Central memory CD8-positive, alpha-beta T cell (primary cell): ENCODE data around the gene AK2.
"Not testable (repeated sequence)": the region's sequence is repeated elsewhere in the genome, so short reads cannot be mapped to it uniquely, and the experiment has no call there.

Experiments used
- ATAC-seq: fragments of 150-1000 bp; cut with Tn5 transposase; replicated peaks from 2 replicates; pipeline ENCODE4 v1.10.0; 2022; ENCODE audit warnings: mild to moderate bottlenecking, moderate FRiP score, moderate number of reproducible peaks; ENCODE audit not compliant: poor library complexity, severe bottlenecking; ENCODE audit errors: extremely low read depth
- DNase-seq, 2 donors: peaks; one replicate each; pipeline ENCODE4 v3.0.0; 2021; ENCODE audit warnings: low spot score in 2 of 2
- H3K27ac Mint-ChIP-seq: one replicate; pipeline ENCODE4 v1.8.0; 2022; ENCODE audit warnings: low read depth, mild to moderate bottlenecking, moderate library complexity, mixed read lengths
- H3K27me3 Mint-ChIP-seq: one replicate; pipeline ENCODE4 v1.8.0; 2022; ENCODE audit warnings: mixed read lengths
- H3K36me3 Mint-ChIP-seq: one replicate; pipeline ENCODE4 v1.8.0; 2022; ENCODE audit warnings: mild to moderate bottlenecking, moderate library complexity, mixed read lengths; ENCODE audit not compliant: insufficient read depth
- H3K4me1 Mint-ChIP-seq: one replicate; pipeline ENCODE4 v1.8.0; 2022; ENCODE audit warnings: mixed read lengths
- H3K4me3 Mint-ChIP-seq: one replicate; pipeline ENCODE4 v1.8.0; 2022; ENCODE audit warnings: mild to moderate bottlenecking, moderate library complexity, mixed read lengths
- H3K9me3 Mint-ChIP-seq: one replicate; pipeline ENCODE4 v1.8.0; 2022; ENCODE audit warnings: mixed read lengths

Gene AK2

GRCh38 chr1:33047839-33048305, 11.2 kb upstream of the AK2 start:
- H3K4me1 Mint-ChIP-seq, result peaks cover 20% of the 10 kb centered on the region
- DNase-seq (no peak), ATAC-seq (no peak)
- no peaks in the 10 kb centered on the region for H3K9me3 Mint-ChIP-seq
- no peak overlapping the region for H3K27ac Mint-ChIP-seq
- H3K27me3 Mint-ChIP-seq, result no peaks in the 10 kb centered on the region
- H3K4me3 Mint-ChIP-seq, result no peak overlapping the region
- no peaks in the 10 kb centered on the region for H3K36me3 Mint-ChIP-seq

- ATAC-seq, result no peak
- H3K4me3 Mint-ChIP-seq, result no peak overlapping the region
- no peaks in the 10 kb centered on the region for H3K9me3 Mint-ChIP-seq
- H3K4me1 Mint-ChIP-seq, result peaks cover 20% of the 10 kb centered on the region
- no peak overlapping the region for H3K27ac Mint-ChIP-seq
- no peaks in the 10 kb centered on the region for H3K27me3 Mint-ChIP-seq
- no peak for DNase-seq
- no peaks in the 10 kb centered on the region for H3K36me3 Mint-ChIP-seq
These were observed 10.6 kb upstream of the AK2 start for GRCh38 chr1:33047290-33047689.

GRCh38 chr1:33046234-33046633, 9.6 kb upstream of the AK2 start:
- H3K4me1 Mint-ChIP-seq, result peaks cover 20% of the 10 kb centered on the region
- peak overlapping the region; percentile 82 for H3K27ac Mint-ChIP-seq
- H3K4me3 Mint-ChIP-seq, DNase-seq, H3K27me3 Mint-ChIP-seq, ATAC-seq, H3K36me3 Mint-ChIP-seq, H3K9me3 Mint-ChIP-seq: not testable (repeated sequence)

GRCh38 chr1:33045814-33046213, 9.1 kb upstream of the AK2 start:
- peak overlapping the region; percentile 82 for H3K27ac Mint-ChIP-seq
- no peaks in the 10 kb centered on the region for H3K27me3 Mint-ChIP-seq

GRCh38 chr1:33045246-33045645, 8.6 kb upstream of the AK2 start:
- ATAC-seq (no peak), DNase-seq (no peak)
- H3K4me1 Mint-ChIP-seq, result peaks cover 20% of the 10 kb centered on the region
- no peaks in the 10 kb centered on the region for H3K27me3 Mint-ChIP-seq
- H3K36me3 Mint-ChIP-seq, result no peaks in the 10 kb centered on the region
- H3K27ac Mint-ChIP-seq, result peak overlapping the region; percentile 82
- H3K9me3 Mint-ChIP-seq, result no peaks in the 10 kb centered on the region
- no peak overlapping the region for H3K4me3 Mint-ChIP-seq

More at GRCh38 chr1:33045814-33046213, 9.1 kb upstream of the AK2 start:
- peak in 1 of 2 donors; percentile 42 for DNase-seq
- Mint-ChIP-seq H3K9me3 (no peaks in the 10 kb centered on the region), H3K36me3 (no peaks in the 10 kb centered on the region), H3K4me3 (no peak overlapping the region), H3K4me1 (peaks cover 20% of the 10 kb centered on the region)
- peak; percentile 93 for ATAC-seq

- ATAC-seq (no peak), DNase-seq (no peak)
- Mint-ChIP-seq H3K4me1 (peaks cover 20% of the 10 kb centered on the region), H3K27me3 (no peaks in the 10 kb centered on the region), H3K4me3 (no peak overlapping the region), H3K27ac (no peak overlapping the region), H3K9me3 (no peaks in the 10 kb centered on the region), H3K36me3 (peaks cover under 1% of the 10 kb centered on the region)
These were observed 6.8 kb upstream of the AK2 start for GRCh38 chr1:33043267-33044092.

- H3K36me3 Mint-ChIP-seq, result peaks cover 2% of the 10 kb centered on the region
- H3K9me3 Mint-ChIP-seq, result no peaks in the 10 kb centered on the region
- peaks cover 20% of the 10 kb centered on the region for H3K4me1 Mint-ChIP-seq
- H3K27ac Mint-ChIP-seq, result no peak overlapping the region
- H3K4me3 Mint-ChIP-seq, result no peak overlapping the region
- H3K27me3 Mint-ChIP-seq, result no peaks in the 10 kb centered on the region
- ATAC-seq (no peak), DNase-seq (no peak)
These were observed 6.1 kb upstream of the AK2 start for GRCh38 chr1:33042831-33043230.

GRCh38 chr1:33041026-33041425, 4.3 kb upstream of the AK2 start:
- Mint-ChIP-seq H3K27ac (no peak overlapping the region), H3K4me3 (no peak overlapping the region), H3K27me3 (no peaks in the 10 kb centered on the region)

GRCh38 chr1:33039840-33040239, 3.2 kb upstream of the AK2 start:
- DNase-seq (no peak), ATAC-seq (no peak)
- Mint-ChIP-seq H3K4me3 (no peak overlapping the region), H3K9me3 (no peaks in the 10 kb centered on the region), H3K36me3 (peaks cover 8% of the 10 kb centered on the region), H3K4me1 (peaks cover 29% of the 10 kb centered on the region), H3K27me3 (no peaks in the 10 kb centered on the region), H3K27ac (no peak overlapping the region)

More at GRCh38 chr1:33041026-33041425, 4.3 kb upstream of the AK2 start:
- Mint-ChIP-seq H3K9me3 (no peaks in the 10 kb centered on the region), H3K4me1 (peaks cover 29% of the 10 kb centered on the region), H3K36me3 (peaks cover 7% of the 10 kb centered on the region)
- ATAC-seq, result no peak
- no peak for DNase-seq

GRCh38 chr1:33036051-33036525, 595 bp downstream of the AK2 start:
- Mint-ChIP-seq H3K4me3 (peak overlapping the region; percentile 89), H3K4me1 (peaks cover 49% of the 10 kb centered on the region), H3K9me3 (no peaks in the 10 kb centered on the region), H3K27me3 (no peaks in the 10 kb centered on the region), H3K36me3 (peaks cover 8% of the 10 kb centered on the region), H3K27ac (peak overlapping the region; percentile 70)
- no peak for DNase-seq
- ATAC-seq, result no peak

- peaks cover 65% of the 10 kb centered on the region for H3K4me1 Mint-ChIP-seq
- ATAC-seq (no peak), DNase-seq (no peak)
- H3K9me3 Mint-ChIP-seq, result no peaks in the 10 kb centered on the region
- H3K36me3 Mint-ChIP-seq, result peaks cover 9% of the 10 kb centered on the region
- no peak overlapping the region for H3K27ac Mint-ChIP-seq
- no peaks in the 10 kb centered on the region for H3K27me3 Mint-ChIP-seq
- H3K4me3 Mint-ChIP-seq, result no peak overlapping the region
These were observed 4.4 kb downstream of the AK2 start for GRCh38 chr1:33032126-33032869.

- DNase-seq, result no peak
- ATAC-seq, result no peak
- Mint-ChIP-seq H3K9me3 (no peaks in the 10 kb centered on the region), H3K27me3 (no peaks in the 10 kb centered on the region), H3K4me1 (peaks cover 58% of the 10 kb centered on the region), H3K36me3 (peaks cover 7% of the 10 kb centered on the region), H3K4me3 (no peak overlapping the region), H3K27ac (no peak overlapping the region)
These were observed 5.2 kb downstream of the AK2 start for GRCh38 chr1:33031506-33031905.

- H3K27ac Mint-ChIP-seq, result no peak overlapping the region
- no peaks in the 10 kb centered on the region for H3K9me3 Mint-ChIP-seq
- no peaks in the 10 kb centered on the region for H3K27me3 Mint-ChIP-seq
- peaks cover 56% of the 10 kb centered on the region for H3K4me1 Mint-ChIP-seq
- DNase-seq (no peak), ATAC-seq (no peak)
- H3K36me3 Mint-ChIP-seq, result peaks cover 5% of the 10 kb centered on the region
- H3K4me3 Mint-ChIP-seq, result no peak overlapping the region
These were observed 6.1 kb downstream of the AK2 start for GRCh38 chr1:33030575-33030974.
